Frontal cortex (tissue), 4 donors: ENCODE results near the gene IGSF6. TPM values are rescaled to one million over a fixed set of nuclear protein-coding genes. Genes with fewer than 3 reads are reported as not detected.
"Not testable (repeated sequence)": the region's sequence is repeated elsewhere in the genome, so short reads cannot be mapped to it uniquely, and the experiment has no call there.

Experiments
- DNase-seq, 2 donors: peaks; one replicate each; pipeline ENCODE4 v3.0.0; 2012; ENCODE audit warnings: low spot score in 2 of 2
- FAIRE-seq: peaks from 2 replicates; lab custom pipeline; 2012; peaks lifted over from hg19 to GRCh38; lab: Jason Lieb, UNC
- small RNA-seq: library from RNA; depleted of rRNA; stranded (forward); fragments of <200 nt; gene quantifications from one replicate; pipeline ENCODE3, GENCODE V24; 2014
- total RNA-seq: library from RNA; depleted of rRNA; stranded (reverse); fragments of >200 nt; gene quantifications from one replicate; pipeline ENCODE4 v1.2.3, GENCODE V29; 2014
- donor health status: control.
- donor health status: control.
- donor health status: control.

Gene IGSF6
- total RNA-seq, 1 donor from 2014 or later, result 2.9 TPM

- DNase-seq (no peak), FAIRE-seq (no peak)
Observed at GRCh38 chr16:21608639-21609328, 43.6 kb downstream of the IGSF6 start.

- not testable (repeated sequence) for DNase-seq, FAIRE-seq
Observed at GRCh38 chr16:21605848-21606247, 46.6 kb downstream of the IGSF6 start.

GRCh38 chr16:21603928-21604327 is 48.5 kb downstream of the IGSF6 start:
- FAIRE-seq, result no peak
- no peak for DNase-seq

GRCh38 chr16:21602785-21603184 is 49.6 kb downstream of the IGSF6 start:
- FAIRE-seq (no peak), DNase-seq (no peak)

- DNase-seq (no peak), FAIRE-seq (no peak)
Observed at GRCh38 chr16:21600031-21600773, 52.2 kb downstream of the IGSF6 start.

- DNase-seq (peak; percentile 91 to 92), FAIRE-seq (no peak)
Observed at GRCh38 chr16:21599122-21600030, 53.0 kb downstream of the IGSF6 start, which contains the start of gene METTL9. TSS of gene METTL9 (plus strand) at chr16:21599577. CDS start at chr16:21599734, 157 bp downstream.

GRCh38 chr16:21598701-21599121 is 53.7 kb downstream of the IGSF6 start:
- no peak for DNase-seq
- FAIRE-seq, result no peak

- FAIRE-seq (no peak), DNase-seq (no peak)
Observed at GRCh38 chr16:21598206-21598605, 54.2 kb downstream of the IGSF6 start.

- FAIRE-seq (no peak), DNase-seq (no peak)
Observed at GRCh38 chr16:21597561-21598030, 54.8 kb downstream of the IGSF6 start.

GRCh38 chr16:21593530-21594289 is 58.7 kb downstream of the IGSF6 start:
- DNase-seq, result no peak
- FAIRE-seq, result no peak

- DNase-seq (no peak), FAIRE-seq (no peak)
Observed at GRCh38 chr16:21592191-21592590, 60.2 kb downstream of the IGSF6 start.

- no peak for FAIRE-seq
- DNase-seq, result no peak
Observed at GRCh38 chr16:21590796-21591195, 61.6 kb downstream of the IGSF6 start.

GRCh38 chr16:21590287-21590686 is 62.1 kb downstream of the IGSF6 start:
- FAIRE-seq, result no peak
- DNase-seq, result no peak

- DNase-seq (no peak), FAIRE-seq (no peak)
Observed at GRCh38 chr16:21589551-21589950, 62.9 kb downstream of the IGSF6 start.

Small RNAs within 50 kb of the gene (small RNA-seq; reads per million reads assigned to genes)
- not detected for gene RNU6-1005P
- not detected for gene RNU6-196P

Other genes with a start within 250 kb of the IGSF6 start
- 252 TPM for gene METTL9, start 53.0 kb downstream of the IGSF6 start, total RNA-seq
- gene OTOA, start 11.4 kb upstream of the IGSF6 start, total RNA-seq, result 0.41 TPM
- 38.3 TPM for gene NPIPB4, start 205.1 kb upstream of the IGSF6 start, total RNA-seq